HG03520 (cell line): ENCODE results near the gene FKRP.

ENCODE experiments used
- ATAC-seq: cut with Tn5 transposase; IDR thresholded peaks from one replicate; pipeline ENCODE4 v1.9.1; 2021; ENCODE audit warnings: mild to moderate bottlenecking, moderate library complexity; ENCODE audit not compliant: unreplicated experiment

The FKRP gene

DNA sequence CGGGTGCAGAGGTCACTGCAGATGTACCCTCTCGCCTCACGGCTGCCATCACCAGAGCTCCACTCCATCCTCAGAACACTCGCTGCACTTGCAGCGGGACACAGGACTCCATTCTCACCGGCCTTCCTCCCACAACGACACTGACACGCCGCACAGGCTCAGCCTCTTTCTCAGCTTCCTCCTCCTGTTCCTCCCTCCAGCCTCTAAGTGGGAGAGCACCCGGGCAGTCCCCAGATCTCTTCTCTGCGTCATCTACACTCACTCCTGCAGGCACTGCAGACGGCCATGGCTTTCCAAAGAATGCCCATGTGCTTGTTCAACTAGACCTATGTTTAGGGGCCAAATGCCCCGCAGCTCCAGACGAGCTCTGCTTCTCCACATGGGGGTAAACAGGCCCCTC is 14.3 kb upstream of the FKRP start:
- ATAC-seq, result no peak

DNA sequence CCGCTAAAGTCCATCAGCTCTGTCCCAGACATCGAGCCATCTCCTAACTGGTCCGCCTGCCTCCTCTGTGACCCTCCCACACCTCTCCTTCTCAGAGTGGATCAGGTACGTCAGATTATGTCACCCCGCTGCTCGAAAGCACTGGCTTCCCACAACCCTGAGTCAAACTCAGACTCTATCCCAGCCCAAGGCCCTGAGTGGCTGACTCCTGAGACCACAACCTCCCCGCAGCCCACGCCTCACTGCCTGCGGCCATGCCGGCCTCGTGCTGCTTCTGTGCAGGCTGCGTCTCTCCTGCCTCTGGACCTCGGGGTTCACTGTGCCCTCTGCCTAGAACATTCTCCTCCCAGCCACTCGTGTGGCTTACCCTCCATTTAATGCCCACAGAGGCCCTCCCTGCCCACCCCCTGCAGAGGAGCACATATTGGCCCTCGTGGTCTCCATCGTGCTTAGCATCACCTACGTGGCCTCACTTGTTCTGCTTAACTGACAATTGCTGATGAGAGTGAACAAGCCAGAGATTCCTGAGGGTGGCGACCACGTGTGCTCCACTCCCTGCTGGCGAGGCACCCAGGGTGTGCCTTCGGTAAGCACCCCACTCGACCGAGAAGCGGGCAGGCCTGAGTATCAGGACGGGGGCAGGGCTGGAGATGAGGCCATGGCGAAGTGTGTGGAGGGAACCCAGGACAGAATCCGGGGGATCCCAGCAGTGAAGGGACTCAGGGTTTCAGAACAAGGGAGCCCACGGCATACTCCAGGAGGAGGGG is 13.5 kb upstream of the FKRP start:
- ATAC-seq, result no peak

DNA sequence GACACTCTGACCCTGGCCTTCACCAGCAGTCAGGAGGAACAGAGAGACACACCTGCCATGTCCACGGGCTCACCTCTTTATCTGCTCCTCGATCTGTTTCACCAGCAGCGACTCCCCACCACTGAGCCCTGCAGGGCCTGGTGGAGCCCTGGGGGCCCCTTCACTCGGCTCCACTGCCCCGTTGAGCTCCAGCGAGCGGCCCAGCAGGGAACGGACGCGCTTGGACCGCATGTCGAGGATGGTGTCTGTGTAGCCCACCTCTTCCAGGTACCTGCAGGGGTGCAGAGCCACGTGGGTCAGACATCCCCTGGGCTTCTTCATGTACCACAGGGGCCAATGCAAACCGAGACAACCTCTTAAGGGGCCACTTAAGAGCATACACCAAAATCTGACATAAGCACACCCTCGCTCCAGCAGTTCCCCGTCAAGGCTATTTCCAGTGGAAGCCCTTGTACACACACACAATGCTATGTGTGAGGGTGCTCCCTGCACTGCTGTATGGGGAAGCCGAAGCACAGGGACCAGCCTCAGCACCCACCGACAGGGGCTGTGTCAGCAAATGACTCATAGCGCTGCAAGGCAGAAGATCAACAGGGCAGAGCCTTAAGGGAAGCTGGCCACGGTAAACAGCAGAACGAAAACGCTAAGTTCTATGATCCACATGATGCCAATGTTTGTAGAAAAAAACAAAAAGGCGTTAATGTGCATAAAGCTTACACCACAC is 12.7 kb upstream of the FKRP start:
- ATAC-seq, result no peak

DNA sequence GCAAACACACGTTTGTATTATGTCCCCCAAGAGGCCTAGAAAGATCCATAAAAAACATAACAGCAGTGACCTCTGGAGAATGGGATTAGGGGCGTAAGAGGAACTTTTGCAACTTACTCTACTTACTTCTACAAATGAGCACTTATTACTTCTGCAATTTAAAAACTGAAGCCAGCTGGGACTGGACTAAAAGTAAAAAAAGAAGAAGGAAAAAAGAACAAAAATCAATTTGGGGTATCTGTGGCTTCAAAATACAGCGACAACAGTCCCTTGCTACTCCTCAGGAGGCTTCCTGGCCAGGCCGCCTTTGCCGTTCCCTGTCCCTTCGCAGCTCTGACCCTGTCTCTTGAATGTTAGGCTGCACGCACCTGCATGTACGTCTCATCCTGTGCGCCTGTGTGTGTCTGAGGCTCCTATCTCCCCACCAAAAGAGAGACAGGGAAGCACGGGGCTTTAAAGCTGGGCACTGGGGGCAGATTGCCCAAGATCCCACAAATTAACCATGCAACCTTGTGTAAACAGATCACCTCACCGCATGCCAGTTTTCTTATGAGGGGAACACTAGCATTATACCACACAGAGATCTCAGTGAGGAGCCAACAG is 12.1 kb upstream of the FKRP start:
- no peak for ATAC-seq

DNA sequence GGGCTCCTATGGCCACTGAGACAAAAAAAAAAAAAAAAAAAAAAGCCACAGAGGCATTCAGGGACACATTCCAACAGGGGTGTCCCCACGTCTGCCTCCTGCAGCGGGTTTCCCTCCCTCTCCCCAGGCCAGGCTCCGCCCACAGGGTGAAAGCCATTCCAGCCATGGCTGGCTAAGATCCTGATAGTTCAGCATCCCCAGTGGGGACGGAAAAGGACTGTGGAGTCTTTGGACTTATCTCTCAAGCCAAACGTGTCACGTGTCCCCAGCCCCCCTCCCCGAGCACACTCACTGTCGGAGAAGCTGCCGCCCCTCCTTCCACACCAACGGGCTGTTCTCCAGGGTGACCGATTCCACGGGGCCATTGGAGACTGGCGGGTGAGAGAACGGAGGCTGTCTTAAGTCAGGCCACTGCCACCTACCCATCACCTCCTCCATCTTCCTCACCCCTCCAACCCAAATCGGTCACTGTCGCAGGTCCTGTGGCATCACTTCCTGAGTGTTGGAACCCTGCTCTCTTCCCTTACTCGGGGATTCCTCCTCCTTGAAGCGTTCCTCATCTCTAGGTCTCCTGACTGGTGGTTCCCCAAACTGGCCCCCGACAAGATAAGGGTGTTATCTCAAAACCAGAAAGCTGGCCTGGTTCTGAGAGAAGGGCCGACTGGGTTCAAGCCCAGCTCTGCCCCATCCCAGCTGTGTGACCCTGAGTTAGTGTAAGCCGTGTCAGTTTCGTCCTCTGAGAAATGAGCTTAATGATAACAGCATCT is 9.1 kb upstream of the FKRP start:
- ATAC-seq, result no peak

DNA sequence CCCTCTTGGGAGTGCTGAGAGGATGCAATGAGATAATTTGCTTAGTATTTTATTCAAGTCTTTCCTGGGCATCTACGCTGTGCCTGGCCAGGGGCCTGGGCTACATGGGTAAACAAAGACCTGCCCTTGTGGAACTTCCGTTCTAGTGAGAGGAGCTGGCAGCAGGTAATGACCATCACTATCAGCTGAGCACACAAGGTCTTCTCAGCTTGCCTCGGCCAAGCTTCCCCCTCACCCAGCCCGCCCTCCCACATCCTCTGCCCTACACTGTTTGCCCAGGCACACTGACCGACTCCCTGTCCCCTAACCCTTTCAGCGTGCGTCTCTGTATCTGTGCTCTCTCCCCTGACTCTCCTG is 8.6 kb upstream of the FKRP start:
- ATAC-seq, result no peak

DNA sequence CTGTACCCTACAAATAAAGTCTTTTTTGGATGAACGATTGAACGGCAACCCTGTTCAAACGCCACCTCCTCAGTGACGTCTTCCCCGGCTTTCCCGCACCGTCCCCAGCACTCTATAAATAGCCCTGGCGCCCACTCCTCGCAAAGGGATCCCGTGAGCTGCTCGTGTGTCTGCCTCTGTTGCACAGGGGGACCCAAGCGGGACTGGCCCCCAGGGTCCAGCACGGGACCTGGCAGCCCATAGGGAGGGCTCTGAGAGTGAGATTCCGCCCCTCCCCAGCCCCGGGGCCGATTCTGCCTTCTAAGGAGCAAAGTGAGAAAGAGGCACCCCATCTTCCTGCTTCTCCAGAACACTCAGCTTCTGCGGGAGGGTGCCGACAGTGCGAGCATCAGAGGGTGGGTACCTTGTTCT is 8.1 kb upstream of the FKRP start:
- ATAC-seq, result no peak

DNA sequence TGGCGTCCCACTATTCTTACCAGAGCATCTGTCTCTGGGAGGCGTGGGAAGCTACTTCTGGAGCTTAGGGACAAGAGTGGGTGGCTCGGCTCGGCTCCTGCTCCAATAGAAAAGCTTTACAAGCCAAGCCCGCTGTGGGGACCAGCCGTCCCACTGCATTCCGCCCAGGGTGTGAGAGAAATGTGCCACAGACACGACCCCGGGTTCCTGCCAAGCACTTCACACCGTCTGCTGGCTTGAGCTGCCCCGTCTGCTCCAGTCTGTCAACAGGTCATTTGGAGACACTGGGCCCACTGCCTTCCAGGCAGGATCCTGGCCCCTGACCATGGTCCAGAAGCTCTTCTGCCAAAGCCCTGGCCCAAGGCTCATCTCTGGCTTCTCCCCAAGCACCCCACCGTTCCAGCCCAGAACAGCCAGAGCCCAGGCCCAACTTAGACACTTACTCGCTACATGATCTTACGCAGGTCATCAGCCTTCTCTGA is 6.5 kb upstream of the FKRP start:
- no peak for ATAC-seq

DNA sequence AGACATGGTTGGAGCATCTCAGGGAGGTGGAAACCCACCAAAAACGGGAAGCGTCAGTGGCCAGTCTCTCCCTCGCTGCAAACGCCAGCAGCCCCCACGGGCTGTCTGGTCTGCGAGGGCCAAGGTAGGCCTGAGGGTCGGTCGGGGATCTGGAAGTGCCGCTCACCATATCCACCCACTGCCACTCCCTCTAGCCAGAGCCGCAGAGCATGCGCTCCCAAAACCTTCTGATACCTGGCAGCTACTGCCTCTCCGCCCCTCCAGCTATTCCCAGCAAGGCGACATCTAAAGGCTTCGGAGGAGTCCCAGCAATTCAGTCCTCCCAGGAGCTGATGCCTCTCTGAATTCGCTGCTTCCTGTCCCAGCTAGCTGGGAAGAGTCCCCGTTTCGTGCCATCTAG is 4.4 kb upstream of the FKRP start:
- no peak for ATAC-seq

DNA sequence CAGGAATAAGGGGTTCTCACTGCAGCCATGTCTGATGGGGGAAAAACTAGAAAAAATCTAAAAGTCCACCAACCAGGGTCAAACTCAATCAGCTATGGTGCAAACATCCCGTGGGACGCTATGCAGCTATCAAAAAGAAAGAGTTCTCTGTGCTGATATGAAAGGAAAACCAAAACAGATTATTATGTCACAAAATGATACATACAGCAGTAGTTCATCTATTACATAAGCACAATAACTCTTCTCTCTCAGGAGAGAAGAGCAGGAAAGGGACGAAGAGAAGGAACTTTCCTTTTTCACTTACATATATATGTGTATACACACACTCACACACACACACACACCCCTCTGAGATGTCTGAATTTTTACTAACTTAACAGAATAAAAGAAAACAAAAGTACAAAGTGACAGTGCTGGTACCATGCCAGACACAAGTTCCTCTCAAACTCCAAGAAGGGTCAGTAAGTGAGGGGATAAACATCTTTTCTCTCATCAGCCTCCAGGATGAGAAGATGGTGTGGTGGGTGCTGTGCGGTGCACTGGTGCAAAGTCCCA is 2.9 kb upstream of the FKRP start:
- no peak for ATAC-seq

DNA sequence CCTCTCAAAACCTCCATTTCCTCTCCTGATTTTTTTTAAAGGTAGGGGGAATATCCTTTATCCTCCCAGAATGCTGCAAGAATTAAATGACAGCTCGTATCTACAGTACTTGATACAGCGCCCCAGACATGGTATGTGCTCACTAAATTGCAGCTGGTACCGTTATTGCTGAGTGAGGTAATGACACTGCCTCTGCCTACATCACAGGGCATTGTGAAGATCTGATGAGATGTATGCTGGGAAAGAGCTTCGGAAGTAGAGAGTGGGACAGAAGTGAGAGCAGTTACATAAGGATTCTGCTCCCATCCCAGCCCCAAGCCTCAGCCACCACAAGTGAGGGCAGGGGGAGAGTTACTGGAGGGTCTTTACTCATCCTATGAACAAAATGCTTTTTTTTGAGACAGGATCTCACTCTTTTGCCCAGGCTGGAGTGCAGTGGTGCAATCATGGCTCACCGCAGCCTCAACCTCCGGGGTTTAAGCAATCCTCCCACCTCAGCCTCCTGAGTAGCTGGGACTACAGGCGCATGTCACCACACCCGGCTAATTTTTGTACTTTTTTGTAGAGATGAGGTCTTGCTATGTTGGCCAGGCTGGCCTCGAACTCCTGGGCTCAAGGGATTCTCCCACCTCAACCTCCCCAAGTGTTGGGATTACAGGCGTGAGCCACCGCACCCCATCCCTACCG is 1.7 kb upstream of the FKRP start:
- ATAC-seq, result no peak

DNA sequence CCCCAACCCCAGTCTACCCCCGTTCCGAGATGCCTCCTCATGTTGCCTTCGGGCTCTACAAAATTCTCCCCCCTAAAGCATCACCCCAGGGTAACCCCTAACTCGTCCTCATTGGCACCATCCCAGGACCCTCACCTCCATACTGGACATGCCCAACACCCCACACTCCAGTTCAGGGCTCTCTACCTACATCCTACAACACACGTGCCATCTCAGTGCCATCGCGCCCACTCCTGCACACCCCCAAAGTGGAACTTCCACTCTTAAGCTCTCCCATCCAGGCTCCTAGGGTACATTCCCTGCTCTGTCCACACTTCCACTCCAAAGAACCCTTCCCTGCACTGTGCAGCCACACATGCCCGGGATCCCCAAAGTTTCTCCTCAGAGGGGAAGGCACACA is 827 bp upstream of the FKRP start:
- no peak for ATAC-seq

DNA sequence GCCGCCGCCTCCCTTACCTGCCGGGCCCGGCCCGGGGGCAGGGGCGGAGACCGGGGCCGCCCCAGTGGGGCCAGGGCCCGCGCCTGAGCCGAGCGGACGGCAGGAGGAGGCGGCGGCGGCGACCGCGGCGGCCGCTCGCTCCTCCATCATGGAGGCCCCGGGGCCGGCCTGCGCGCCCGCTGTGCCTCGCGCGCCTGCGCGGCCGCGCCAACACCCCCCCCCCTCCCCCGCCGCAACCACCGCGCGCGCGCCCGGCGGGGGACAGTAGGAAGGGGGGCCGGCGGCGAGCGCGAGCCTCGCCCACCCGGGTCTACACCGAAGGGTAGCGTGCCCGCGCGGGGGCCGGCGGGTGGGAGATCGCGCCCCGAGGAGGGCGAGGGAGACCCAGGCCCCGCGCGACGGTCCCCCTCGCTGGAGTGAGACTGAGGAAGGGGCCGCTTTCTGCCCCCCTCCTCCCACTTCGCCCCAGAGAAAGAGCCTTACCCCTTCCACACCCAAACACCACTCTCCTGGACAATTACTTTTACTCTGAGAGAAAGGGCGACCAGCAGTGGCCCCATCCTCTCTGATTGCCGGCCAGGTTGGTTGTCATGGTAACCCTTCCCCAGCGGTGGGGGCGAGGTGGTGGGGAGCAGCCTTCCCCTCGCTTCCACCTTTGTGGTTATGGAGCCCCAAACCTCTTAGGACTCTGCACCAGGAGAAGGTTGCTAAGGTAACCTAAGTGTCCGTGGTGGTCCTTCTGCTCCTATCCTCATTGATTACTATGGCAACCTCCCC is 612 bp downstream of the FKRP start, which contains the start of gene STRN4:
STRN4 (minus strand) TSS at position 170 of the 777 bp plus-strand sequence; CDS start at position 150, 20 bp downstream.
- ATAC-seq, result peak; percentile 43

DNA sequence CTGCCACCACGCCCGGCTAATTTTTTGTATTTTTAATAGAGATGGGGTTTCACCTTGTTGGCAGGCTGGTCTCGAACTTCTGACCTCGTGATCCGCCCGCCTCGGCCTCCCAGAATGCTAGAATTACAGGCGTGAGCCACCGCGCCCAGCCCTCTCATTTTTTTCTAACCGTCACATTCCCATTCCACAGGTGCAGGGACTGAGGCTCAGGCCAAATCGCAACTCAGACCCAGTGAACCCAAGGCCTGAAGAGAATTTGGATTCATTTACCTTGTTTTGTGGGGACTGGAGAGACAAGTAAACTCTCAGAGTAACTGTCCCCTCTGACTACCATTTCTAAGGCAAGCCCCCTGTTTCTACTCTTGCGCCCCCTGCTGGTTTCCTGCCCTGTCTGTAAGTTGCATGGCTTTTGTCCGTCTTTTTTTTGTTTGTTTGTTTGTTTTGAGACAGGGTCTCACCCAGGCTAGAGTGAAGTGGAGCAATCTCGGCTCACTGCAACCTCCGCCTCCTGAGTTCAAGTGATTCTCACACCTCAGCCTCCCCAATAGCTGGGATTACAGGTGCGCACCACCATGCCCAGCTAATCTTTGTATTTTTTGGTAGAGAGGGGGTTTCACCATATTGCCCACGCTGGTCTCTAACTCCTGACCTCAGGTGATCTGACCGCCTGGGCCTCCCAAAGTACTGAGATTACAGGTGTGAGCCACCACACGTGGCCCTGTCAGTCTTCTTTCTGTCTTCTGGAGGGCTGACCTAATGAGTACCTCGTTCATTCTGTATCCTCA is 2.7 kb downstream of the FKRP start:
- ATAC-seq, result no peak

DNA sequence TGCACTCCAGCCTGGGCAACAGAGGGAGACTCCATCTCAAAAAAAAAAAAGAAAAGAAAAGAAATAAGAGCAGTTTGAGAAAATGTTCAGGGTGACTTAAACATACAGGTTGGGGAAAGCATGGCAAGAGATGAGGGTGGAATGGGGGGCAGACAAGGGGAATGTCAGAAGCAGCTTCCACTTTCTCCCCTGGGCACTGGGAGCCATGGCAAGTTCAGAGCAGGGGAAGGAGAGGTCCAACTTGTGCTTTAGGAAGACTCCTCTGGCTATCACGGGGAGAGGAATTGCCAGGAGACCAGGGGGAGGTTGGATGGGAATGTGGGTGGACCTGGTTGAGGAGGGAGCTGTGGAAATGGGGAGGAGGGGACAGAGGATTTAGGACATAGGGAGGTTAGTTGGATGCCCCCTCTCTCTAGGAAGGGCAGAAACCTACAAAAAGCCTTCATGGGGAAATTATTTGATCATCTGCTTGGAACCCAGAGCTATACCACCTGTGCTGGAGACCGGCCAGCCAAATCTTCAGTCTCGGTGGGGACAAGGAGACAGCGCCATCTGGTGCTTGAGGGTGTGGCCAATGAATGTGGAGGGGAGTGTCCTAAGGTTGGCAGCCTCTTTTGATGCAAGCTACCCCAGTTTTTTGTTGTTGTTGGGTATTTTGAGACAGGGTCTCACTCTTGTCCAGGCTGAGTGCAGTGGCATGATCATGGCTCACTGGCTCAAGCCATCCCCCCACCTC is 7.7 kb downstream of the FKRP start:
- no peak for ATAC-seq

DNA sequence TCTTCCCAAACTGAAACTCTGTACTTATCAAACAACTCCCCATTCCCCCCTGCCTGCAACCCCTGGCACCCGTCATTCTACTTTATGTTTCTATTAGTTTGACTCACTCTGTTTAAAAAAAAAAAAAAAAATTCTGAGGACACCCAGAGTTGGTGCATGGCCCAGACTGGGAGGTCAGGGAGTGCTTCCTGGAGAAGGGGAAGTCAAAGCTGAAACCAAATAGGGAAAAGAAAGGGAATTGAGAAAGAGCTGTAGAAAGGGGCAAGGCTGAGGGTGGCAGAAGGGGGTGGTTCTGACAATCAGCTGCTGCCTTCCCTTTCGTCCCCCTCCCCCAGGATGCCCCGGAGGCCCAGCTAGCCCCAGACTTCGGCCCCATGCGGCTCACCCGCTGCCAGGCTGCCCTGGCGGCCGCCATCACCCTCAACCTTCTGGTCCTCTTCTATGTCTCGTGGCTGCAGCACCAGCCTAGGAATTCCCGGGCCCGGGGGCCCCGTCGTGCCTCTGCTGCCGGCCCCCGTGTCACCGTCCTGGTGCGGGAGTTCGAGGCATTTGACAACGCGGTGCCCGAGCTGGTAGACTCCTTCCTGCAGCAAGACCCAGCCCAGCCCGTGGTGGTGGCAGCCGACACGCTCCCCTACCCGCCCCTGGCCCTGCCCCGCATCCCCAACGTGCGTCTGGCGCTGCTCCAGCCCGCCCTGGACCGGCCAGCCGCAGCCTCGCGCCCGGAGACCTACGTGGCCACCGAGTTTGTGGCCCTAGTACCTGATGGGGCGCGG is 9.4 kb downstream of the FKRP start:
- no peak for ATAC-seq

DNA sequence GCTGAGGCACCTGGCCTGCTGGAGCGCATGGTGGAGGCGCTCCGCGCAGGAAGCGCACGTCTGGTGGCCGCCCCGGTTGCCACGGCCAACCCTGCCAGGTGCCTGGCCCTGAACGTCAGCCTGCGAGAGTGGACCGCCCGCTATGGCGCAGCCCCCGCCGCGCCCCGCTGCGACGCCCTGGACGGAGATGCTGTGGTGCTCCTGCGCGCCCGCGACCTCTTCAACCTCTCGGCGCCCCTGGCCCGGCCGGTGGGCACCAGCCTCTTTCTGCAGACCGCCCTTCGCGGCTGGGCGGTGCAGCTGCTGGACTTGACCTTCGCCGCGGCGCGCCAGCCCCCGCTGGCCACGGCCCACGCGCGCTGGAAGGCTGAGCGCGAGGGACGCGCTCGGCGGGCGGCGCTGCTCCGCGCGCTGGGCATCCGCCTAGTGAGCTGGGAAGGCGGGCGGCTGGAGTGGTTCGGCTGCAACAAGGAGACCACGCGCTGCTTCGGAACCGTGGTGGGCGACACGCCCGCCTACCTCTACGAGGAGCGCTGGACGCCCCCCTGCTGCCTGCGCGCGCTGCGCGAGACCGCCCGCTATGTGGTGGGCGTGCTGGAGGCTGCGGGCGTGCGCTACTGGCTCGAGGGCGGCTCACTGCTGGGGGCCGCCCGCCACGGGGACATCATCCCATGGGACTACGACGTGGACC is 10.1 kb downstream of the FKRP start:
- ATAC-seq, result no peak
